ENCODE results near the gene DAPK2.

GRCh38 chr15:63881431-63881830 is 164.9 kb downstream of the DAPK2 start:
- TF ChIP-seq CTCF (IDR thresholded peaks at IDR 0.05) (no peak), EZH2 (IDR thresholded peaks at IDR 0.05; ENCODE audit: borderline replicate concordance, insufficient read depth, low read depth, low read length, poor library complexity, severe bottlenecking) (no peak)

All from B cell (primary cell).